K562 (cell line): ENCODE data around the gene ABHD14A. TPM values are rescaled to one million over a fixed set of nuclear protein-coding genes. Genes with fewer than 3 reads are reported as not detected.

Experiments
- COPS2 ChIP-seq: fragments of 450-650 bp; conservative IDR thresholded peaks from 2 replicates; pipeline ENCODE4 v1.6.1; 2016; ENCODE audit warnings: mild to moderate bottlenecking, moderate library complexity
- E2F6 ChIP-seq, 2 experiments: IDR thresholded peaks; 2 replicates each; pipeline ENCODE4 v1.6.1; 2011; ENCODE audit warnings: borderline replicate concordance in 1 of 2, control low read depth in 1 of 2, low read depth in 1 of 2, low read length in 1 of 2, mild to moderate bottlenecking in 1 of 2, mixed read lengths in 1 of 2, moderate library complexity in 1 of 2; ENCODE audit not compliant: insufficient read depth in 1 of 2, insufficient read length in 1 of 2, poor library complexity in 1 of 2, severe bottlenecking in 1 of 2; ENCODE audit errors: extremely low read depth in 1 of 2
- FOSL1 ChIP-seq: fragments of 200-800 bp; sonication (Bioruptor generic); conservative IDR thresholded peaks from 2 replicates; pipeline ENCODE4 v1.6.1; 2016; ENCODE audit warnings: missing genetic modification characterization, missing compliant biosample characterization
- GMEB1 ChIP-seq: fragments of 250-450 bp; sonication (Bioruptor Pico); IDR thresholded peaks from 2 replicates; pipeline ENCODE4 v1.4.0; 2020; ENCODE audit warnings: mild to moderate bottlenecking
- KLF13 ChIP-seq: fragments of 450-650 bp; IDR thresholded peaks from 2 replicates; pipeline ENCODE4 v1.6.1; 2016; ENCODE audit warnings: missing genetic modification characterization, low read depth, mild to moderate bottlenecking, missing compliant biosample characterization, moderate library complexity, borderline replicate concordance
- MGA ChIP-seq: fragments of 450-650 bp; IDR thresholded peaks from 2 replicates; pipeline ENCODE4 v1.6.1; 2016; ENCODE audit warnings: mild to moderate bottlenecking, moderate library complexity
- NUFIP1 ChIP-seq: fragments of 450-650 bp; IDR thresholded peaks from 2 replicates; pipeline ENCODE4 v1.6.1; 2018; ENCODE audit not compliant: partially characterized antibody
- RNF219 ChIP-seq: fragments of 250-450 bp; sonication (Bioruptor Pico); IDR thresholded peaks from 2 replicates; pipeline ENCODE4 v1.5.0; 2022; ENCODE audit warnings: mild to moderate bottlenecking
- SMAD4 ChIP-seq: fragments of 250-450 bp; sonication (Bioruptor Pico); conservative IDR thresholded peaks from 2 replicates; pipeline ENCODE4 v1.8.0; 2021; ENCODE audit warnings: inconsistent platforms, mild to moderate bottlenecking, moderate library complexity
- polyA plus RNA-seq, 8 experiments: library from polyadenylated mRNA; depleted of rRNA in 4 of 8; stranded (reverse) in 5 of 8; unstranded in 3 of 8; fragments of >200 nt; fragmentation: Nextera tagmentation in 2 of 8; fragmentation: Illumina TruSeq in 1 of 8; extraction: Ambion mirVana in 2 of 8; extraction: Trizol in 1 of 8; gene quantifications; 2 replicates each; pipeline versions ENCODE4 v1.2.1 to v1.2.3, GENCODE V29; 2011 to 2014; ENCODE audit warnings: inconsistent platforms in 1 of 8, missing spikeins in 1 of 8
- total RNA-seq, 7 experiments: library from RNA; depleted of rRNA in 6 of 7; stranded (reverse); fragments of >200 nt in 6 of 7; fragmentation: Illumina TruSeq in 2 of 7; extraction: Trizol in 2 of 7; gene quantifications; 2 replicates each; pipeline versions ENCODE4 v1.2.1 to v1.2.3, GENCODE V29; 2011 to 2021; ENCODE audit warnings: low replicate concordance in 1 of 7

ABHD14A gene
- total and polyA plus RNA-seq, 9 of the 15 experiments (the other 6 are each of a cell fraction or from before 2014, with no cell fraction given): 0.90 to 10.5 (median 8.3) TPM

- peak; percentile 73 for TF ChIP-seq MGA
- 0 out of 2 replicates have a peak, but pooled peaks have one; percentile 40 for TF ChIP-seq FOSL1 (tag)
- TF ChIP-seq RNF219: no peak
- peak; percentile 83; the same call in 1 of the 2 replicates for TF ChIP-seq KLF13
- no peak for TF ChIP-seq COPS2
- peak; percentile 77 for TF ChIP-seq SMAD4 (CRISPR knock-in tag)
- no peak for TF ChIP-seq NUFIP1
- peak; percentile 75 to 76 for TF ChIP-seq E2F6 (IDR thresholded peaks at IDR 0.05; ENCODE audit: borderline replicate concordance in 1 of 2, extremely low read depth in 1 of 2, insufficient read depth in 1 of 2, insufficient read length in 1 of 2, low read depth in 1 of 2, low read length in 1 of 2, poor library complexity in 1 of 2, severe bottlenecking in 1 of 2)
- peak; percentile 39; the same call in 1 of the 2 replicates for TF ChIP-seq GMEB1
These were observed 8.1 kb downstream of the ABHD14A start, which contains the start of gene ACY1 (continued) for GRCh38 chr3:51982838-51983577.
